Ureter (tissue), 1 donor: ENCODE measurements around the gene TMX4. TPM values are rescaled to one million over a fixed set of nuclear protein-coding genes. Genes with fewer than 3 reads are reported as not detected.
"Not testable (repeated sequence)": the region's sequence is repeated elsewhere in the genome, so short reads cannot be mapped to it uniquely, and the experiment has no call there.

Experiments used
- DNase-seq: peaks from one replicate; pipeline ENCODE4 v3.0.0-alpha.2; 2020; ENCODE audit warnings: low spot score
- total RNA-seq: library from RNA; stranded (reverse); gene quantifications from one replicate; pipeline ENCODE4 v1.2.4, GENCODE V29; 2023
- donor health status: DM: yes; HTN: yes; CAD: no.

TMX4 gene, protein sequence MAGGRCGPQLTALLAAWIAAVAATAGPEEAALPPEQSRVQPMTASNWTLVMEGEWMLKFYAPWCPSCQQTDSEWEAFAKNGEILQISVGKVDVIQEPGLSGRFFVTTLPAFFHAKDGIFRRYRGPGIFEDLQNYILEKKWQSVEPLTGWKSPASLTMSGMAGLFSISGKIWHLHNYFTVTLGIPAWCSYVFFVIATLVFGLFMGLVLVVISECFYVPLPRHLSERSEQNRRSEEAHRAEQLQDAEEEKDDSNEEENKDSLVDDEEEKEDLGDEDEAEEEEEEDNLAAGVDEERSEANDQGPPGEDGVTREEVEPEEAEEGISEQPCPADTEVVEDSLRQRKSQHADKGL
- 51.6 TPM for total RNA-seq

- peak; percentile 96 for DNase-seq
Measured at GRCh38 chr20:8019246-8019997, at the start of gene TMX4. TSS of gene TMX4 (minus strand) at chr20:8019761. CDS start at chr20:8019613, 148 bp downstream.

- DNase-seq: no peak
Measured at GRCh38 chr20:8067082-8067481, 47.5 kb upstream of the TMX4 start.

- no peak for DNase-seq
Measured at GRCh38 chr20:8066662-8067061, 47.1 kb upstream of the TMX4 start.

GRCh38 chr20:8065691-8066090 is 46.1 kb upstream of the TMX4 start:
- no peak for DNase-seq

DNA sequence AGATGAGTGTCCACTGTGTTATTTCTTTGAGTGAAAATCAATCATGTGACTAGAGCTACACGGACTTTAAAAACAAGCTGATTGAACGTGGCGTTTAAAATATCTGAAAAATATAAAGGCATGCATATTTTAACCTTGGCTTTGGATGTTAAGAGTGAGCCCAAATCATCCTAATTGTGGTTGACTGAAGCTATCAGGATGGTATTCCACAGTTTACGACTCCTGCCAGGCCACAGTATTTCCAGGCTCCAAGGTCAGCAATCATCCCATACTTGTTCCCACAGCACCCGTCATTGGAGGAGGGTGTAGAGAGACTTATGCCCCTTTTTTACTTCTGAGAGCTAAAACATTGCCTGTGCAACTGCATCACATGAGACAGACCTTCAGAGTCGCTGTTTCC is 43.2 kb upstream of the TMX4 start:
- DNase-seq: no peak

DNA sequence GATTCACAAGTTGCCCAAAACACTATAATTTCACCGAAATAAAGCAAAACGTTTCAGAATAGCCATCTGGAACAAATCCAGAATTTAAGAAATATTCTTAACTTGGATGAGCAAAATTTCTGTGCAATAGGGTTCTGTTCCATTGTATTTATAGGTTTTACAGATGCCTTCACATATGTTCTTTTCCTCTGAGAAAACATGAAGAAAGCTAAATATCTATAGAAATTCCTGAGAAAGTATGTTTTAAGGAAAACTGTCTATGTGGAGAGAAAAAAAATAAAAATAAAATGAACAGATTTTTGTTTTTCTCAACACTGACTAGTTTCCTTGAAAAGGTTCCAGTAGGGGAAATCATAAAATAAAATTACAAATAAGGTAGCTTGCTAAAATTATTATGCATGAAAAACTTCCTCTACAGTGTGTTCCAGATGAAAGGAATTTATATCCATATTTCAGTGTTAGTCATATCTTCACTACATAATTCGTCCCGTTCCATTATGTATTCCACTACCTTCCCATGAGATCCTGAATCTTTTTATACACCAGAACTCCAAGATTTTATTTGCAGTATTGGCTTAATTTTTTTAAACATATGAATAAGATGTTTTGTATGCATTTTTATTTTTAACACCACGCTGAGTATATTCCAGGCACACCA is 42.4 kb upstream of the TMX4 start:
- no peak for DNase-seq

DNA sequence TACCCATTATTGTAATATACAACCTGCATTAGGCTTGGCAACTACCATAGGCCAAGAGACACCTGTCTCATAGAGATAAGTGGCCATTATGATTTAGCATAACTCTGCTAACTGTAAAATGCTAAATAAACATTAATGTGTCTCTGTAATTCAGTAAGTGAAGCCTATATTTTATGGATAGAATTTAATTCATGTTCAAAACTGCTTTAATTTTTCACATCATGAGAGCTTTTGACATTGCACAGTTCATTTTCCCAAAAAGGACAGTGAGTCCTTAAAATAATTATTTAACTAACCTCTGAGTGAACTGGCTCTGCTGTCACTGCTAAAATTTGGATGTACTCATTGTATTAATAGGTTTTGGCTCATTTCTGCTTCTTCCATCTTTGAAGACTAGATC is 41.4 kb upstream of the TMX4 start:
- no peak for DNase-seq

DNA sequence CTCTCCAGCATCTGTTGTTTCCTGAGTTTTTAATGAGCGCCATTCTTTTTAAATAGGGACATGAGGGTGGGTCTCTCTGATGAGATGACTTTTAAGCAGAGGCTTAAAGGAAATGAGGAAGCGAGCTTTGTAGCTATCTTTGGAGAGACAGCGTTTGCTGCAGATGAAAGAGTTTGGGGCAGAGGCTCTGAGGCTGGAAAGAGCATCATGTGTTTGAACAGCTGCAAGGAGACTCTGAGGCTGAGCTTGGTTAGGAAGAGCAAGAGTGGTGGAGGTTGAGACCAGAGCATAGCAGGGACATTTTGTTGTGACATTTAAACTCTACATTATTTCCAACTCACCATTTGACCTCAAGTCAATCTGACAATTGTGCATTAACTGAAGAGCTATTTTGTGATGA is 38.3 kb upstream of the TMX4 start:
- DNase-seq: no peak

DNA sequence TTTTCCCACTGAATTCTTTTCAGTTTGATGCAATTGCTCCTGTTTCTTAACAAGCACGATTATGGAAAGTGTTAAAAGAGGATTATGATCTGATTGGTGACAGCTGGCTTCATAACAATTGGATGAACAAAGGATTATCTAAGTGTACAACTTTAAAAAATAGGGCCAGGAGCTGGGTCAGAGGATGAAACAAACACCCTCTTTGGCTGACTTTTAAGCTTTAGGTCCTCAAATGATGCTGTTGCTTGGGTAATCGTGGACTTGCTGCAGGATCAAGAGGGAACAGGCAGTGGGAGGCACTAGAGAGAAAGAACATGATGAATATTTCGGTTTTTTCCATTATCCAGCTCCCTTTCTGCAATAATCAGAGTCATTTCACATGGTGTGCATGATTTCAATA is 35.5 kb upstream of the TMX4 start:
- no peak for DNase-seq

GRCh38 chr20:8050157-8050837 is 30.7 kb upstream of the TMX4 start:
- DNase-seq: no peak

- DNase-seq: no peak
Measured at GRCh38 chr20:8049310-8049709, 29.7 kb upstream of the TMX4 start.

DNA sequence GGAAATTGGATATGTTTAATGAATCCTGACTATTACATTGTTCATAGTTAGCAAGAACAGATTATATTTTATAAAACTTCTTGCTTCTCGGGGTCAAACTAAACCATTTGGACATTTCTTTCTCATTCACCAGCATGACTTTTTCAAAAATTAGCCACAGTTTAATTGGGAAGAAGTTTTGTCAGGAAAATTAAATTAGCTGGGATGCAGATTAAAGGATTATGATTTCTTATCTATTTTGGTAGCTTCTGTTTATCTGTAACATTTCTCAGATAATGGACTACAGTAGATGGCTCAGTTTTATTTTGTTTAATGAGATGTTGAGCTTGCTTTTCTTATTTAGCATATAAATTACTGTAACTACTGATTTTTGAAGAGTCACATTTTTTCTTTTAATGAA is 26.4 kb upstream of the TMX4 start:
- no peak for DNase-seq

DNA sequence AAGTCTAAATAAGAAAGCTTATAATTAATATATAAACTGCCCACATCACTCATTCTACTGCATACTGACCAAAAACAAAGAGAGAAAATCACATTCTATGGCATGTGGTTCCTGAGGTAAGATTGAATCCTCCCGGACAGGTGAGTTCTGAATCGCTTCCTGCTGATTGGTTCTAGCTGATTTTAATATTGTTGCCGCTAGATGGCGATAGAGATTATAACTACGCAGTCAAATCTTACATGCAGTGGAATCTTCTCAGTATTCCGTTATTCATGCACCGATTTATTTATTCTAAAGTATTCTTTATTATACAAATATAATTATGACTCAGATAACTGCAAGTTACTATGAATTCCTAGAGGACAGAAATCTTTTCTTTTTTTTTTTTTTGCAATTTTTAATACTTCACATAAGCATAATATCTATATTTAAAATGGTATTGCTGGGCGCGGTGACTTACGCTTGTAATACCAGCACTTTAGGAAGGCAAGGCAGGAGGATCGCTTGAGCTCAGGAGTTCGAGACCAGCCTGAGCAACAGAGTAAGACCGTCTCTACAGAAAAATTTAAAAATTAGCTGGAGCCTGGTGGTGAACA is 24.2 kb upstream of the TMX4 start:
- no peak for DNase-seq

GRCh38 chr20:8039042-8039441 is 19.5 kb upstream of the TMX4 start:
- DNase-seq: no peak

GRCh38 chr20:8036771-8037170 is 17.2 kb upstream of the TMX4 start:
- no peak for DNase-seq

GRCh38 chr20:8033151-8033841 is 13.7 kb upstream of the TMX4 start:
- DNase-seq: no peak

- DNase-seq: no peak
Measured at GRCh38 chr20:8032499-8032898, 12.9 kb upstream of the TMX4 start.

GRCh38 chr20:8031539-8031938 is 12.0 kb upstream of the TMX4 start:
- not testable (repeated sequence) for DNase-seq

DNA sequence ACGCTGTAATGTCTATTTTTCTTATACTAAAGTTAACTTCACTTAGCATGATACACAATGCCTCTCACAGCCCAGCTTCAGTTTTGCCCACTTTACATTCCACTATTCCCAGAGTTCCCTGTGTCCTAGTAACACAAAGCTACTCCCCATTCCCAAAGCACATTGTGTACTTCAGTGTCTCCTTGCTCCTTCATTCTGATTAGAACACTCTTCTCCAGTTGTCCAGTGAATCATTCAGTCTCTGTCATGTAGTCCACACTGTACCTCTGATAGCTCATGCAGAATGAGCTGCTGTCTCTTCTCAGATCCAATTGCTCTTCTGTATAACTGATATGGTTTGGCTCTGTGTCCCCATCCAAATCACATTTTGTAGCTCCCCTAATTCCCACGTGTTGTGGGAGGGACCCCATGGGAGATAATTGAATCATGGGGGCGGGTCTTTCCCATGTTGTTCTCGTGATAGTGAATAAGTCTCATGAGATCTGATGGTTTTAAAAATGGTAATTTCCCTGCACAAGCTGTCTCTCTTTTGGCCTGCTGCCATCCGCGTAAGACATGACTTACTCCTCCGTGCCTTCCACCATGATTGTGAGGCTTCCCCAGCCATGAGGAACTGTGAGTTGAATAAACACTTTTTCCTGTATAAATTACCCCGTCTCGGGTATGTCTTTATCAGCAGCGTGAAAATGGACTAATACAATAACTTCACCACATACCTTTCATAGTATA is 2.1 kb upstream of the TMX4 start:
- no peak for DNase-seq

DNA sequence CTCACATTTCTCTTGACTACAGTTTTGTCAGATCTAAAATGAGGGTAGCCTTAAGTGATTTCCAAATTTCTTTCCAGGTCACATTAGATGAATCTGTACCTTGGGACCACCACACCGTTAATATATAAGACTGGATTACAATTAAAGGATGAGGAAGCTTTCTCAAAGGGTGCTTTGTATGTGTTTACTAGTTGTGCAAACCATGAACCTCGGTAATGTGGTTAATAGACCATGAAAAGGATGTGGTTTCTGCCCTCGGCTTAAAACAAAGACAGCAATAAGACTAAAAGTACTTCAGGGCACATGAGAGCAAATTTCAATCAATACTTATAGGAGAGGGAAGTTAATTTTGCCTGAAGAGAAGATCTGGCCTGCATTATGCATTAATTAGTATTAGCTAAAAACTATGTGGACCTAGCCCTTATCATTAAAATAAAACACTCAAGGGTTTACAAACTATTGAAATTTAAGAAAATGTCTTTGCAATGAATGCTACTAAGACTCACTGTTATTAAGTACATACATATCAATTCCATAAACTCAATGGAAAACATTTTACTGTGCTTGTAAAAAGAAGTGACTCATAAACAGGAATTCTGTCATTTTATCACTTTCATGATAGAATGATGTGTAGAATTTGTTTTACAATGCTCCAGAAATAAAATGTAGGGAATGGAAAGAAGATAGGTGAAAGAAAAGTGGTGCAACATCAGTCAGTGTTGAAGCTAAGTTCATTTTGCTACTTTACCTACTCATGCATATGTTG is 936 bp upstream of the TMX4 start:
- DNase-seq: no peak
